Glutamatergic neuron (in vitro differentiated cells): ENCODE measurements around the gene MMUT. TPM values are rescaled to one million over a fixed set of nuclear protein-coding genes. Genes with fewer than 3 reads are reported as not detected.

Experiments
- DNase-seq: peaks from one replicate; pipeline ENCODE4 v3.0.0; 2022
- H3K27ac Mint-ChIP-seq: one replicate; pipeline ENCODE4 v1.8.0; 2020; ENCODE audit warnings: mild to moderate bottlenecking, mixed read lengths, inconsistent platforms; ENCODE audit not compliant: unreplicated experiment
- H3K27me3 Mint-ChIP-seq: one replicate; pipeline ENCODE4 v1.8.0; 2020; ENCODE audit warnings: mild to moderate bottlenecking, moderate library complexity, mixed read lengths, inconsistent platforms; ENCODE audit not compliant: unreplicated experiment
- H3K36me3 Mint-ChIP-seq: one replicate; pipeline ENCODE4 v1.8.0; 2020; ENCODE audit warnings: mild to moderate bottlenecking, mixed read lengths, inconsistent platforms; ENCODE audit not compliant: unreplicated experiment
- H3K4me1 Mint-ChIP-seq: one replicate; pipeline ENCODE4 v1.8.0; 2020; ENCODE audit warnings: mild to moderate bottlenecking, low read depth, mixed read lengths, inconsistent platforms; ENCODE audit not compliant: unreplicated experiment
- H3K4me3 Mint-ChIP-seq: one replicate; pipeline ENCODE4 v1.8.0; 2020; ENCODE audit warnings: mild to moderate bottlenecking, mixed read lengths, inconsistent platforms; ENCODE audit not compliant: unreplicated experiment
- H3K9me3 Mint-ChIP-seq: one replicate; pipeline ENCODE4 v1.8.0; 2020; ENCODE audit warnings: mild to moderate bottlenecking, moderate library complexity, mixed read lengths, inconsistent platforms; ENCODE audit not compliant: unreplicated experiment
- total RNA-seq: library from RNA; stranded (reverse); fragmentation: NEBNext Ultra II Directional; extraction: Animal tissue kit (Norgen Biotek cat#: 25700); gene quantifications from one replicate; pipeline ENCODE4 v1.2.1, GENCODE V29; 2021; ENCODE audit not compliant: unreplicated experiment
- TF ChIP-seq, protein P1 (sequence below): fragments of 200-600 bp; sonication (generic); IDR thresholded peaks from one replicate; pipeline ENCODE4 v1.5.0; 2021; ENCODE audit not compliant: partially characterized antibody, unreplicated experiment

The MMUT gene
- total RNA-seq, 1 donor from 2014 or later, result 21.9 TPM

DNA sequence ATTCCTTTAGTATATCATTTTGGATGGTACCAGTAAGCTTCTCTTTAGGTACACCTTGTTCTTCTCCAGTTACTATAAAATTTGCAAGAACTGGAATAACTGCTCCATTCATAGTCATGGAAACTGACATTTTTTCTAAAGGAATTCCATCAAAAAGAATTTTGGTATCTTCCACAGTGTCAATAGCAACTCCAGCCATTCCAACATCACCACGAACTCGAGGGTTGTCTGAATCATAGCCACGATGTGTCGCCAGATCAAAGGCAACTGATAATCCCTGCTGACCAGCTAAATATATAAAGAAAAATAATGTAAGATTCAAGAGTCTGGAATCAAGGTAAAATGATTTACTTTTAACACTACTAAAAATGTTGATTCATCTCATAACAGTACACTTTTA lies 5.3 kb downstream of the MMUT start:
- H3K27ac Mint-ChIP-seq, result no peak overlapping the region
- TF ChIP-seq, protein P1, sequence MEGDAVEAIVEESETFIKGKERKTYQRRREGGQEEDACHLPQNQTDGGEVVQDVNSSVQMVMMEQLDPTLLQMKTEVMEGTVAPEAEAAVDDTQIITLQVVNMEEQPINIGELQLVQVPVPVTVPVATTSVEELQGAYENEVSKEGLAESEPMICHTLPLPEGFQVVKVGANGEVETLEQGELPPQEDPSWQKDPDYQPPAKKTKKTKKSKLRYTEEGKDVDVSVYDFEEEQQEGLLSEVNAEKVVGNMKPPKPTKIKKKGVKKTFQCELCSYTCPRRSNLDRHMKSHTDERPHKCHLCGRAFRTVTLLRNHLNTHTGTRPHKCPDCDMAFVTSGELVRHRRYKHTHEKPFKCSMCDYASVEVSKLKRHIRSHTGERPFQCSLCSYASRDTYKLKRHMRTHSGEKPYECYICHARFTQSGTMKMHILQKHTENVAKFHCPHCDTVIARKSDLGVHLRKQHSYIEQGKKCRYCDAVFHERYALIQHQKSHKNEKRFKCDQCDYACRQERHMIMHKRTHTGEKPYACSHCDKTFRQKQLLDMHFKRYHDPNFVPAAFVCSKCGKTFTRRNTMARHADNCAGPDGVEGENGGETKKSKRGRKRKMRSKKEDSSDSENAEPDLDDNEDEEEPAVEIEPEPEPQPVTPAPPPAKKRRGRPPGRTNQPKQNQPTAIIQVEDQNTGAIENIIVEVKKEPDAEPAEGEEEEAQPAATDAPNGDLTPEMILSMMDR, result no peak
- no peaks in the 10 kb centered on the region for H3K36me3 Mint-ChIP-seq
- no peaks in the 10 kb centered on the region for H3K9me3 Mint-ChIP-seq
- no peak for DNase-seq
- no peak overlapping the region for H3K4me3 Mint-ChIP-seq
- peaks cover 2% of the 10 kb centered on the region for H3K27me3 Mint-ChIP-seq
- H3K4me1 Mint-ChIP-seq, result no peaks in the 10 kb centered on the region

DNA sequence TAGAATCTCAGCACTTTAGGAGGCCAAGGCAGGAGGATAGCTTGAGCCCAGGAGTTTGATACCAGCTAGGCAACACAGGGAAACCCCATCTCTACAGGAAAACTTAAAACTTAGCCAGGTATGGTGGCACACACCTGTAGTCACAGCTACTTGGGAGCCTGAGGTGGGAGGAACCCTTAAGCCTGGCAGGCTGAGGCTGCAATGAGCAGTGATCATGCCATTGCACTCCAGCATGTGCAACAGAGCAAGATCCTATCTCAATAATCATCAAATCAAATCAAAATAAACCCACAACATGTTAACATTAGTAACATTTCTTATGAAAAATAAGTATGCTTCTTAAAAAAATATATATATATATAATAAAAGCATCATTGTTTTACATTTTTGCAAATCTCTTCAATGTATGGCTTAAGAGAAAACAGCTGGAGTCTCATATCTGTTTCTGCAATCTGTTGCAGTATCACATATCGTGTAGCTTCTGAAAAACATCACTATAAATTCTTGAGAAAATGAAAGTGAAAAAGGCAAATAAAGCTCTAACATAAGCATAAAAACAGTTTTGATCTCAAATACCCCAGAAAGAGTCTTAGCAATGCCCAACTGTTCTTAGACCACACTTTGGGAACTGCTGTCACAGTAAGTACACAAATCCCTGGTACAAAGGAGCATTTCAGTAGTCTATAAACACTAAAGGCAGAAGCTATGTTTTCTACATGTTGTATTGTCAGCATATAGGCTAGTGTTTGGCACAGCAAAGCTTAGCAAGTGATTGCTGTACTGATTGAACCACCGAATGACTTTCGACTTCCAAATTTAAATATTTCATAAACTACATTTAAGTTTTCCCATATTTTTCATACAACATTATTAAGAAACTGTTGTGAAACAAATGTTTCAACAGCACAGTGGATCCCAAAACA lies 8.0 kb downstream of the MMUT start:
- Mint-ChIP-seq H3K4me3 (no peak overlapping the region), H3K27me3 (peaks cover 2% of the 10 kb centered on the region), H3K4me1 (no peaks in the 10 kb centered on the region), H3K36me3 (no peaks in the 10 kb centered on the region), H3K9me3 (no peaks in the 10 kb centered on the region), H3K27ac (no peak overlapping the region)
- DNase-seq, result no peak
- TF ChIP-seq, protein P1, result no peak

DNA sequence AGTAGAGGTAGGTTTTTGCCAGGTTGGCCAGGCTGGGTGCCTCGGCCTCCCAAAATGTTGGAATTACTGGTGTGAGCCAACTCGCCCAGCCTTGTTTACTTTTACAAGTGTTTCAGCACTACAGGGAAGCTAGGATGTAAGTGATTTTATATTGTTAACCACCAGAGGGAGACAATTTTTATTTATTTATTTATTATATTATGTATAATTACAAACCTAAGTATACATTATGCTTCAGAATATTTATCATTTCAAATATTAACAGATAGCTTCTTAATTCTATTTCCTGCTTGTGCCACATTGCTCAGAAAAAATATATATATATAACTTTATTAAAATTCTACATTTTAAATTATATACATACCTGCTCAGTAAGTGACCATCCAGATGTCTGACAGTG lies 9.8 kb downstream of the MMUT start:
- H3K4me1 Mint-ChIP-seq, result no peaks in the 10 kb centered on the region
- no peak overlapping the region for H3K4me3 Mint-ChIP-seq
- H3K27ac Mint-ChIP-seq, result no peak overlapping the region
- H3K9me3 Mint-ChIP-seq, result no peaks in the 10 kb centered on the region
- DNase-seq, result no peak
- peaks cover 2% of the 10 kb centered on the region for H3K27me3 Mint-ChIP-seq
- no peaks in the 10 kb centered on the region for H3K36me3 Mint-ChIP-seq
- TF ChIP-seq, protein P1, result peak; percentile 73

DNA sequence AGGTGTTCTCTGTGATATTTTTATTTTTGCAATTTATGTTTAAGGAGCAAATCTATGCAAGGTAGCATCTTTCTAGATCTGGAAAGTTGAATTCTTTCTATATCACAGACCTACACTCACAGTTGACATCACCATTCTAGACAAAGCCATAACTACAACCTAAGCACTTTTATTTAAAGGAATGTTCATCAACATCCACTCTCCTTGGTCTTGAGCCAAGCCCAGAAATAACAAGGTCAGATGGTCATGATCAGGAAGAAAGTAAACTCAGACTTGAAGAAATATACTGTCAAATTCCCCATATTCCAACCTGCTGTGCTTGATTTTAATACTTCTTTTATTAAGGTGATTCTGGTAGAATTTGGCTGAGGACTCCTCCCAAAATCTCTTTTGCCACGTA lies 32.2 kb downstream of the MMUT start:
- Mint-ChIP-seq H3K36me3 (no peaks in the 10 kb centered on the region), H3K4me1 (no peaks in the 10 kb centered on the region), H3K4me3 (no peak overlapping the region), H3K9me3 (no peaks in the 10 kb centered on the region), H3K27me3 (no peaks in the 10 kb centered on the region), H3K27ac (no peak overlapping the region)
- no peak for DNase-seq
- TF ChIP-seq, protein P1, result no peak

DNA sequence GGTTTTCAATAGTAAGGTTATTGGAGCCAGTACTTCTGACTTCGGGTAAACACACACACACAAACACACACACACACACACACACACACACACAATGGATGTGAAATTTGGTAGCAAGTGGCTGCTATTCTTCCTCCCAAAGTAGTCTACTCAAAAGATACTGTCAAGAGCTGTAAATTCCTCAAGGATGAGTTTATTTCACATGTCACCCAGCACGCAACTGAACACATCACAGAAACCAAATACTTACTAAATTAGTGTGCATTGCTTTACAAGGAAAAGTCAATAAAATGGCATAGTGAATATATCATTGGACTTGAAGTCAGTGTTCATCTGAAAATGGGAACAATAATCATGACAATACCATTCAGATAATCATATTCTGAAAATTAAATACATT lies 32.9 kb downstream of the MMUT start:
- H3K4me1 Mint-ChIP-seq, result no peaks in the 10 kb centered on the region
- no peaks in the 10 kb centered on the region for H3K27me3 Mint-ChIP-seq
- no peak overlapping the region for H3K4me3 Mint-ChIP-seq
- no peaks in the 10 kb centered on the region for H3K9me3 Mint-ChIP-seq
- no peak for DNase-seq
- H3K27ac Mint-ChIP-seq, result no peak overlapping the region
- no peaks in the 10 kb centered on the region for H3K36me3 Mint-ChIP-seq
- TF ChIP-seq, protein P1, result no peak
